H1 (cell line): ENCODE data around the gene SPINK1.

Experiments
- EZH2 ChIP-seq: fragments of 200-600 bp; sonication (generic); IDR thresholded peaks from 2 replicates; pipeline ENCODE4 v1.7.1; 2012; ENCODE audit warnings: low read depth, mild to moderate bottlenecking, moderate library complexity, low read length, inconsistent platforms; ENCODE audit not compliant: severe bottlenecking
- POLR2A ChIP-seq, 2 experiments: IDR thresholded peaks; 1 replicate in 1 of 2; 2 replicates in 1 of 2; pipeline ENCODE4 v1.6.1; 2011; ENCODE audit warnings: low read depth in 2 of 2, low read length in 2 of 2, mild to moderate bottlenecking in 2 of 2; ENCODE audit errors: control extremely low read depth in 1 of 2
- POLR2AphosphoS5 ChIP-seq: IDR thresholded peaks from 2 replicates; pipeline ENCODE4 v1.6.1; 2011; ENCODE audit warnings: low read depth, low read length
- POU5F1 ChIP-seq: IDR thresholded peaks from 2 replicates; pipeline ENCODE4 v1.6.1; 2011; ENCODE audit warnings: low read depth, mild to moderate bottlenecking, low read length, moderate library complexity
- RXRA ChIP-seq: IDR thresholded peaks from 2 replicates; pipeline ENCODE4 v1.6.1; 2011; ENCODE audit warnings: low read depth, mild to moderate bottlenecking, low read length, moderate library complexity; ENCODE audit not compliant: insufficient read depth
- SIX5 ChIP-seq: IDR thresholded peaks from 2 replicates; pipeline ENCODE4 v1.6.1; 2011; ENCODE audit warnings: mild to moderate bottlenecking, low read depth, low read length
- SRF ChIP-seq: IDR thresholded peaks from 2 replicates; pipeline ENCODE4 v1.6.1; 2011; ENCODE audit warnings: mild to moderate bottlenecking, low read depth, low read length, moderate library complexity
- TF ChIP-seq, protein P1 (sequence below), 3 experiments: IDR thresholded peaks; 1 replicate in 2 of 3; 2 replicates in 1 of 3; pipeline versions ENCODE4 v1.5.1 to v1.6.1; 2011; ENCODE audit warnings: low read length in 3 of 3, mild to moderate bottlenecking in 3 of 3, inconsistent platforms in 2 of 3, low read depth in 1 of 3, moderate library complexity in 1 of 3; ENCODE audit not compliant: insufficient read depth in 1 of 3; ENCODE audit errors: control extremely low read depth in 1 of 3
- TF ChIP-seq, protein P2 (sequence below): IDR thresholded peaks from 2 replicates; pipeline ENCODE4 v1.6.1; 2012; ENCODE audit warnings: low read length, inconsistent platforms
- TF ChIP-seq, protein P3 (sequence below): IDR thresholded peaks from 2 replicates; pipeline ENCODE4 v1.6.1; 2011; ENCODE audit warnings: low read length, improper control_type of control experiment
- TF ChIP-seq, protein P4 (sequence below): IDR thresholded peaks from 2 replicates; pipeline ENCODE4 v1.6.1; 2012; ENCODE audit warnings: inconsistent platforms

DNA sequence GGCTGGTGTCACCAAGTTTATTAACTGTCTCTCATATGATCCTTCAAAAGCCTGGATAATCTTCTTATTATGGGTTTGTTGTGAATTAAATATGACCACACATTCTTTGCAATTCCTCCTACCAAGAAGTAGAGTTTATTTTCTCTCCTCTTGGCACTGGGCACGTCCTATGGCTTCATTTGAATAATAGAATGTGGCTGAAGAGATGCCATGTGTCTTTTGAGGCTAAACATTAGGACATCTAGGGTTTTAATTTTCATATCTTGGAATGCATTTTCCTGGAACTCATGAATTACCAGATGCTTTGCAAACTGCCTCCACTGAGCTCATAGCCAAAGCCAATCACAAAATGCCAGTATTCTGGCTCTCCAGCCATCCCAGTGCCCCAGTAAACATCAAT, 27.1 kb upstream of the SPINK1 start:
- TF ChIP-seq, protein P1, sequence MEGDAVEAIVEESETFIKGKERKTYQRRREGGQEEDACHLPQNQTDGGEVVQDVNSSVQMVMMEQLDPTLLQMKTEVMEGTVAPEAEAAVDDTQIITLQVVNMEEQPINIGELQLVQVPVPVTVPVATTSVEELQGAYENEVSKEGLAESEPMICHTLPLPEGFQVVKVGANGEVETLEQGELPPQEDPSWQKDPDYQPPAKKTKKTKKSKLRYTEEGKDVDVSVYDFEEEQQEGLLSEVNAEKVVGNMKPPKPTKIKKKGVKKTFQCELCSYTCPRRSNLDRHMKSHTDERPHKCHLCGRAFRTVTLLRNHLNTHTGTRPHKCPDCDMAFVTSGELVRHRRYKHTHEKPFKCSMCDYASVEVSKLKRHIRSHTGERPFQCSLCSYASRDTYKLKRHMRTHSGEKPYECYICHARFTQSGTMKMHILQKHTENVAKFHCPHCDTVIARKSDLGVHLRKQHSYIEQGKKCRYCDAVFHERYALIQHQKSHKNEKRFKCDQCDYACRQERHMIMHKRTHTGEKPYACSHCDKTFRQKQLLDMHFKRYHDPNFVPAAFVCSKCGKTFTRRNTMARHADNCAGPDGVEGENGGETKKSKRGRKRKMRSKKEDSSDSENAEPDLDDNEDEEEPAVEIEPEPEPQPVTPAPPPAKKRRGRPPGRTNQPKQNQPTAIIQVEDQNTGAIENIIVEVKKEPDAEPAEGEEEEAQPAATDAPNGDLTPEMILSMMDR (IDR thresholded peaks at IDR 0.05; ENCODE audit: control extremely low read depth in 1 of 3, insufficient read depth in 1 of 3, low read depth in 1 of 3, low read length in 3 of 3), result no peak
- TF ChIP-seq EZH2 (no peak), SRF (no peak), POU5F1 (no peak), POLR2AphosphoS5 (peak; percentile 71; the same call in 1 of the 2 replicates), RXRA (no peak), POLR2A (IDR thresholded peaks at IDR 0.05; ENCODE audit: control extremely low read depth in 1 of 2, low read depth in 2 of 2, low read length in 2 of 2) (peak in 1 of 2 experiments; percentile 37; a peak in 2 of 3 replicates), SIX5 (no peak)
- TF ChIP-seq, protein P2, sequence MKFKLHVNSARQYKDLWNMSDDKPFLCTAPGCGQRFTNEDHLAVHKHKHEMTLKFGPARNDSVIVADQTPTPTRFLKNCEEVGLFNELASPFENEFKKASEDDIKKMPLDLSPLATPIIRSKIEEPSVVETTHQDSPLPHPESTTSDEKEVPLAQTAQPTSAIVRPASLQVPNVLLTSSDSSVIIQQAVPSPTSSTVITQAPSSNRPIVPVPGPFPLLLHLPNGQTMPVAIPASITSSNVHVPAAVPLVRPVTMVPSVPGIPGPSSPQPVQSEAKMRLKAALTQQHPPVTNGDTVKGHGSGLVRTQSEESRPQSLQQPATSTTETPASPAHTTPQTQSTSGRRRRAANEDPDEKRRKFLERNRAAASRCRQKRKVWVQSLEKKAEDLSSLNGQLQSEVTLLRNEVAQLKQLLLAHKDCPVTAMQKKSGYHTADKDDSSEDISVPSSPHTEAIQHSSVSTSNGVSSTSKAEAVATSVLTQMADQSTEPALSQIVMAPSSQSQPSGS, result no peak
- TF ChIP-seq, protein P3, sequence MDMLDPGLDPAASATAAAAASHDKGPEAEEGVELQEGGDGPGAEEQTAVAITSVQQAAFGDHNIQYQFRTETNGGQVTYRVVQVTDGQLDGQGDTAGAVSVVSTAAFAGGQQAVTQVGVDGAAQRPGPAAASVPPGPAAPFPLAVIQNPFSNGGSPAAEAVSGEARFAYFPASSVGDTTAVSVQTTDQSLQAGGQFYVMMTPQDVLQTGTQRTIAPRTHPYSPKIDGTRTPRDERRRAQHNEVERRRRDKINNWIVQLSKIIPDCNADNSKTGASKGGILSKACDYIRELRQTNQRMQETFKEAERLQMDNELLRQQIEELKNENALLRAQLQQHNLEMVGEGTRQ, result no peak
- TF ChIP-seq, protein P4, sequence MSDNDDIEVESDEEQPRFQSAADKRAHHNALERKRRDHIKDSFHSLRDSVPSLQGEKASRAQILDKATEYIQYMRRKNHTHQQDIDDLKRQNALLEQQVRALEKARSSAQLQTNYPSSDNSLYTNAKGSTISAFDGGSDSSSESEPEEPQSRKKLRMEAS, result no peak
